Prostate gland (tissue), 2 donors: ENCODE measurements around the gene ATP12A.

ENCODE experiments used
- POLR2A ChIP-seq: fragments of 450-650 bp; IDR thresholded peaks from one replicate; pipeline ENCODE4 v1.6.1; 2016; ENCODE audit warnings: antibody characterized with exemption, mild to moderate bottlenecking
- TF ChIP-seq, protein P1 (sequence below), 4 experiments: fragments of 200-600 bp in 2 of 4; fragments of 450-650 bp in 2 of 4; sonication (generic) in 2 of 4; IDR thresholded peaks; 1 replicate in 3 of 4; 2 replicates in 1 of 4; pipeline ENCODE4 v1.5.1; 2016 to 2019; ENCODE audit warnings: antibody characterized with exemption in 4 of 4, mild to moderate bottlenecking in 2 of 4, moderate library complexity in 2 of 4

DNA sequence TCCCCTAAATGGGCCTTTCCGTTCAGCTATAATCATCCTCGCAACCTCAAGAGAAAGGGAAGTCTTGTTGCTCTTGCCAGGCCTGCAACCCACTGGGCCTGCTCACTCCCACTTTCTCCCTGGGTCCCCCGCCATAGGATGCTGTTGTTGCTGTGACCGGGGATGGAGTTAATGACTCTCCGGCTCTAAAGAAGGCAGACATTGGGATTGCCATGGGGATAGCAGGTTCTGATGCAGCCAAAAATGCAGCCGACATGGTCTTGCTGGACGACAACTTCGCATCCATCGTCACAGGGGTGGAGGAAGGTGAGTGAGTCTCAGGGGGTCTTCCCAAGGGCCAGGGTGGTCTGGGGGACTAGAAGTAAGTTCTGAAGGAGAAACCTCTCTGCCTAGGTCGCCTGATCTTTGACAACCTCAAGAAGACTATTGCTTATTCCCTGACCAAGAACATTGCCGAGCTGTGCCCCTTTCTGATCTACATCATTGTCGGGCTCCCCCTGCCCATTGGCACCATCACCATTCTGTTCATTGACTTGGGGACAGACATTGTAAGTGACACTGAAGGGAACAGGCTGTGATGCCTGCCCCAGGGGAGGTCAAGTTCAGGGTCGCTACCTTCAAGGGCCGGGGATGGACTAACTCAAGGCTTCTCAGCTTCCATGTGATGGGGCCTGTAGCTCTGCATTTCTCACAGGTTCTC, 26.8 kb downstream of the ATP12A start:
- TF ChIP-seq, protein P1, sequence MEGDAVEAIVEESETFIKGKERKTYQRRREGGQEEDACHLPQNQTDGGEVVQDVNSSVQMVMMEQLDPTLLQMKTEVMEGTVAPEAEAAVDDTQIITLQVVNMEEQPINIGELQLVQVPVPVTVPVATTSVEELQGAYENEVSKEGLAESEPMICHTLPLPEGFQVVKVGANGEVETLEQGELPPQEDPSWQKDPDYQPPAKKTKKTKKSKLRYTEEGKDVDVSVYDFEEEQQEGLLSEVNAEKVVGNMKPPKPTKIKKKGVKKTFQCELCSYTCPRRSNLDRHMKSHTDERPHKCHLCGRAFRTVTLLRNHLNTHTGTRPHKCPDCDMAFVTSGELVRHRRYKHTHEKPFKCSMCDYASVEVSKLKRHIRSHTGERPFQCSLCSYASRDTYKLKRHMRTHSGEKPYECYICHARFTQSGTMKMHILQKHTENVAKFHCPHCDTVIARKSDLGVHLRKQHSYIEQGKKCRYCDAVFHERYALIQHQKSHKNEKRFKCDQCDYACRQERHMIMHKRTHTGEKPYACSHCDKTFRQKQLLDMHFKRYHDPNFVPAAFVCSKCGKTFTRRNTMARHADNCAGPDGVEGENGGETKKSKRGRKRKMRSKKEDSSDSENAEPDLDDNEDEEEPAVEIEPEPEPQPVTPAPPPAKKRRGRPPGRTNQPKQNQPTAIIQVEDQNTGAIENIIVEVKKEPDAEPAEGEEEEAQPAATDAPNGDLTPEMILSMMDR (IDR thresholded peaks at IDR 0.05), result no peak
- no peak for TF ChIP-seq POLR2A
